HL-60/S4 treated with phorbol 12-myristate 13-acetate at 8.2 ng/mL for 4 days and 3 days (cell line): ENCODE data around the gene CYGB.

Experiments
- in situ Hi-C: fragments of 300-500 bp; cut with MboI; formaldehyde crosslinking; loops from 2 replicates; pipeline ENCODE4 v1.15.0; 2022; ENCODE audit warnings: low sequenced_read_pairs

Gene CYGB

GRCh38 chr17:76487451-76488192 lies 49.9 kb downstream of the CYGB start:
- in situ Hi-C loops = no loop called here

GRCh38 chr17:76485569-76485968 lies 51.9 kb downstream of the CYGB start:
- in situ Hi-C loops = no loop called here

- in situ Hi-C loops = no loop called here
Observed at GRCh38 chr17:76484228-76484725, 53.2 kb downstream of the CYGB start.

- in situ Hi-C loops = no loop called here
Observed at GRCh38 chr17:76481071-76481655, 56.3 kb downstream of the CYGB start.

GRCh38 chr17:76480632-76481031 lies 56.9 kb downstream of the CYGB start:
- in situ Hi-C loops = no loop called here

GRCh38 chr17:76479515-76480060 lies 57.9 kb downstream of the CYGB start:
- in situ Hi-C loops = no loop called here

GRCh38 chr17:76478730-76479514 lies 58.6 kb downstream of the CYGB start:
- in situ Hi-C loops = no loop called here

- in situ Hi-C loops = no loop called here
Observed at GRCh38 chr17:76478097-76478496, 59.4 kb downstream of the CYGB start.

- in situ Hi-C loops = no loop called here
Observed at GRCh38 chr17:76477576-76477975, 59.9 kb downstream of the CYGB start.
